ENCODE data around the gene BCS1L.

Gene BCS1L

DNA sequence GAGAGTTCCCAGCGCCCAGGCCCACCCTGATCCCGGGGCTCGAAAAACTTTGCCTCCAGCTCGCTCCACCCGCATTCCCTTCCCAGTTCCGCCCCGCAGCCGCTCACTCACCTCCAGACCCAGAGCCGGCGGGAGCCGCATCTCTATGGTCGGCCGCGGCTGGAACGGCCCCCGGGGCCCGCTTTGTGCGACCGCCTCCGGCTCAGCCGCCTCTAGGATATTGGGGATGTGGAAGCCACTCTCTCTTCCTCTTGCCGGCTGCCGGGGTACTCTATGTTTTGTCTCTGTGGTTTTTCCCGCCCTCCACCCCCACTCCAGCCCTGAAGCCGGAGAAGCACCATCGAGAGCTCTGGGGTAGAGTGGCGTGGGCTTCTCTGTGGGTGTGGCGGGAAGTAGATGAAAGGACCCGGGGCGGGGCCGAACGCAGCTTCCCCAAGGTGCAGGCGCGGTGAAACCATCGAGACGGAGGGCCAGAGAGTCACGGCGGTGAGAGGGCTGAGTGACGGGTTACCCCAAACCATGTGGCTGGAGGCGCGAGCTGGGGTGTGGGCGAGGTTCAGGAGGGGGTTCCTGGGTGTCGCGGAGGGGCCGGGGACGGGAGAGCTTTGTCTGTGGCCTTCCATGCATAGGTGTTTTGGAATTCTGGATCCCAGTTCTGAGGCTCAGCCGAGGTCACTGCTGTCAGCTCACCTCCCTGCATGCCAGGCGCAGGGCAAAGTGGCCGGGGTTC is at the start of gene BCS1L, which contains the start of gene ZNF142:
Gene BCS1L, plus strand, starts transcription at position 426 of the 730 bp plus-strand sequence. CDS start 1,305 bp downstream, outside the sequence.
Gene ZNF142, minus strand, starts transcription at position 366 of the 730 bp plus-strand sequence. CDS start 3,194 bp downstream, outside the sequence.
- peak; percentile 78 to 83 for DNase-seq (ENCODE audit: low read depth in 2 of 2)

- DNase-seq (ENCODE audit: low read depth in 2 of 2), result no peak
Measured at GRCh38 chr2:218615868-218616315, 43.6 kb upstream of the BCS1L start.

- DNase-seq (ENCODE audit: low read depth in 2 of 2), result no peak
Measured at GRCh38 chr2:218618102-218618860, 41.2 kb upstream of the BCS1L start.

DNA sequence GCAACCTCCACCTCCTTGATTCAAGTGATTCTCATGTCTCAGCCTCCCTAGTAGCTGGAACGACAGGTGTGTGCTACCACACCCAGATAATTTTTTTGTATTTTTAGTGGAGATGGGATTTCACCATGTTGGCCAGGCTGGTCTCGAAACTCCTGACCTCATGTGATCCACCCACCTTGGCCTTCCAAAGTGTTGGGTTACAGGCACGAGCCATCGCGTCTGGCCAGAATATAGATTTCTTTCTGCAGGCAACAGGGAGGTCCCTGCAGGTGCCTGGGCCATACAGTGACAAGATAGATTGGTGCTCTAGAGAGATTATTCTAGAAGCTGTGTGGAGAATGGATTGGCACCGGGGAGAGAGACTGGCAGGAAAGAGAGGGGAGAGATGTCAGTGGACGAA is 38.5 kb upstream of the BCS1L start:
- no peak for DNase-seq (ENCODE audit: low read depth in 2 of 2)

DNA sequence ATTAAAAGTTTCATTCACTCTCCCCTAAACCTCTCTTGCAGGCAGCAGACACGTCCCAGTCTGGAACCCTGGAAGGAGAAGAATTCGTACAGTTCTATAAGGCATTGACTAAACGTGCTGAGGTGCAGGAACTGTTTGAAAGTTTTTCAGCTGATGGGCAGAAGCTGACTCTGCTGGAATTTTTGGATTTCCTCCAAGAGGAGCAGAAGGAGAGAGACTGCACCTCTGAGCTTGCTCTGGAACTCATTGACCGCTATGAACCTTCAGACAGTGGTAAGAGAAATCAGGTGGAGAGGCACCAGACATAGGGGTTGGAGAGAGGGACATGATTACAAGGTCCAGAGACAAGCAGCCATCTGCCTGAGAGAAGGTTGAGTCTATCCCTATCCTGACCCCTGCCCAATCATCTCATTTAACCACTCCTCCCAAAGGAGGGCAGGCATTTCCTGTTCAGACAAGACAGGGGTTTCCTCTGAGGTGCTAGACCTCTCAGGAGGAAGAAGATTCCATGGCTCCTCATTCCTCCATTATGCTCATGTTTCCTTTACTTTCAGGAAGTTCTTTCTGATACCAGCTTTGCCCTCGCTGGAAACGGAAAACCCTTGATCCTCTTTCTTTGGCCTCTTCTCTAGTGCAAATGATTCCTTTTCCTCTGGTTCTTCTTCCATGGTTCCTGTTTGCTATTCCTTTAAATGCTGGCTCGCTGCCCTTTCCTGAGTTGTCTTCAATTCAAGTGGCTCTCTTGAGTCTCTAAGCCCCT is 36.7 kb upstream of the BCS1L start:
- DNase-seq (ENCODE audit: low read depth in 2 of 2), result no peak

DNA sequence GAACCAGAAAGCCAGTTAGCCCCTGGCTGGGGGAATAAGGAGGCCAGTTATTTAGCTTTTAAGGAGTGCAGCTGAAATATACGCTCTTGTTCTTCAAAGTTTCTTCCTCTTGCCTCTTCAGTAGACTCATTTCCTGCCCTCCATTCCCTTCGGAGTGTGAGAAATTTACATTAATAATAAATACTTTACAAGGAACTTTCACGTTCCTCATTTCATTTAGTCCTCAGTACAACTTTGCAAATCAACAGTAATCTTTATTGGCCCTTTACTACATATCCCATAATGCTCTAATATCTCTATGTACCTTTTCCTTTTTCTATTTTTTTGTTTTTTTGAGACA is 36.1 kb upstream of the BCS1L start:
- no peak for DNase-seq (ENCODE audit: low read depth in 2 of 2)

DNA sequence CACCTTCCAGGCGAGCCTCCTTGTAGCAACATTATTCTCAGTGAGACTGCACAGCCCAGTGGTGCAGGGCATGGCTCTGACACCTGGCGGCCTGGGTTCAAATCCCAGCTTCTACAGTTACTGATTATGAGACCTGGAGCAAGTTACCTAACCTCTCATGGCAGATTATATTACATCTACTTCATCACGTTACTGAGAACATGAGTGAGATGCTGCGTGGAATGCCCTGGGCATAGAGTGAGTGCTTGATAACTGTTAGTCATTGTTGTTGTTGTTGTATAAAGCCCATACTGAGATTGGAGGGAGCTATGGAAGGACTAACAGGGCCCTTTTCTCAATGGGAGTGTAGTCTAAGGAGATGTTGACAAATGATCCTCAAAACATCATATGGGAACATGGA is 33.1 kb upstream of the BCS1L start:
- DNase-seq (ENCODE audit: low read depth in 2 of 2), result no peak

- DNase-seq (ENCODE audit: low read depth in 2 of 2), result no peak
Measured at GRCh38 chr2:218627939-218628338, 31.5 kb upstream of the BCS1L start.

DNA sequence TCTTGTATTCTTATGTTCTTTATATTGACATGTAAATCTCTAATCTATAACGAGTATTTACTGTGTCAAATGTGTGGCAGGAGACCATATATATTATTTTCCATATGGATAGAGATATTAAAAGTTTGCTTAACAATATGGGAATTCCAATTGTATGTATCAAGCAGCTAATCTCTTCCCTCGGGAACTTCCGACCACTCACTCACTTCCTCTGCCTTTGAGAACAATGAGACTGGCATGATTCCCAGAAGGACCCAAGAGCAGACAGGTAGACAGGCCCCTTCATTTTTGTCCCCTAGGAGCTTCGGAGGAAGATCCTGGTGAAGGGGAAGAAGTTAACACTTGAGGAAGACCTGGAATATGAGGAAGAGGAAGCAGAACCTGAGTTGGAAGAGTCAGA is 27.6 kb upstream of the BCS1L start:
- DNase-seq (ENCODE audit: low read depth in 2 of 2), result no peak

- DNase-seq (ENCODE audit: low read depth in 2 of 2), result no peak
Measured at GRCh38 chr2:218635719-218636118, 23.8 kb upstream of the BCS1L start.

GRCh38 chr2:218638372-218638771 is 21.1 kb upstream of the BCS1L start:
- no peak for DNase-seq (ENCODE audit: low read depth in 2 of 2)

- no peak for DNase-seq (ENCODE audit: low read depth in 2 of 2)
Measured at GRCh38 chr2:218642121-218642656, 17.3 kb upstream of the BCS1L start.

DNA sequence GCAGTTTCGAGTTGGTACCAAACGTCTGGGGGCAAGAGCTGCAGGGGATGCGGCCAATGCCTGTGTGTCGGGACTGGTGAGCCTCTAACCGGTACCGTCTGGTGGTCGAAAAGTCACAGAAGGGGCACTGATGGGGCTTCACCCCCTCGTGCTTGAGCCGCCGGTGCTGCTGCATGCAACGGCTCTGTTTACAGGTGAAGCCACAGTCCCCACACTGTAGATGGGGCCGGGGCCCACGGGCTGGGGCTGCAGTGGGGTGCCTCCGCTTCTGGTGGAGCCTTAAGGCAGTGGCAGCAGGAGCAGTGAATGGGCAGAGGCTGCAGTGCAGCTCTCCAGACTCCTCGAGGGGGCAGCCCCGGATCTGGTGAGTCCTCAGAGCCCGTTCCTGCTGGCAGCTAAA is 16.7 kb upstream of the BCS1L start:
- DNase-seq (ENCODE audit: low read depth in 2 of 2), result no peak

GRCh38 chr2:218643751-218644310 is 15.7 kb upstream of the BCS1L start:
- DNase-seq (ENCODE audit: low read depth in 2 of 2), result no peak

GRCh38 chr2:218644721-218645120 is 14.8 kb upstream of the BCS1L start:
- no peak for DNase-seq (ENCODE audit: low read depth in 2 of 2)

DNA sequence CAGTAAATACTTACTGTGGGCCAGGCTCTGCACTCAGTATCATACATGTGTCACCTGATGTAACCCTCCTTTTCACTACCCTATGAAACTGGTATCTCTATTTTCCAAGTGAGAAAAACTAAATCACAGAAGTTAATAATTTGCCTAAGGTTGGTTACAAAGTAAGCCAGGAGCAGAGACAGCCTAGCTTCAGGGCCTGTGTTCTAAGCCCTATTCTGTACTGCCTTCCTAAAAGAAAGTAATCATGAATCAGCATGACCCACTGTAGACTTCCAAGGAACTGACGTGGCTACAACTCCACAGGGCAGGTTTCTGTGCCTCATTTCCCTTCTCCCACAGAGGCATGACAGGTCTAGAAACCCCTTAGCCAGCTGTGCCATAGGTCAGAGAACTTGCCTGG is 14.4 kb upstream of the BCS1L start:
- no peak for DNase-seq (ENCODE audit: low read depth in 2 of 2)

- DNase-seq (ENCODE audit: low read depth in 2 of 2), result peak in 1 of 2 donors; percentile 19
Measured at GRCh38 chr2:218648088-218648786, 11.2 kb upstream of the BCS1L start.

GRCh38 chr2:218648787-218649100 is 10.7 kb upstream of the BCS1L start:
- DNase-seq (ENCODE audit: low read depth in 2 of 2), result no peak

- no peak for DNase-seq (ENCODE audit: low read depth in 2 of 2)
Measured at GRCh38 chr2:218655751-218656150, 3.7 kb upstream of the BCS1L start.

DNA sequence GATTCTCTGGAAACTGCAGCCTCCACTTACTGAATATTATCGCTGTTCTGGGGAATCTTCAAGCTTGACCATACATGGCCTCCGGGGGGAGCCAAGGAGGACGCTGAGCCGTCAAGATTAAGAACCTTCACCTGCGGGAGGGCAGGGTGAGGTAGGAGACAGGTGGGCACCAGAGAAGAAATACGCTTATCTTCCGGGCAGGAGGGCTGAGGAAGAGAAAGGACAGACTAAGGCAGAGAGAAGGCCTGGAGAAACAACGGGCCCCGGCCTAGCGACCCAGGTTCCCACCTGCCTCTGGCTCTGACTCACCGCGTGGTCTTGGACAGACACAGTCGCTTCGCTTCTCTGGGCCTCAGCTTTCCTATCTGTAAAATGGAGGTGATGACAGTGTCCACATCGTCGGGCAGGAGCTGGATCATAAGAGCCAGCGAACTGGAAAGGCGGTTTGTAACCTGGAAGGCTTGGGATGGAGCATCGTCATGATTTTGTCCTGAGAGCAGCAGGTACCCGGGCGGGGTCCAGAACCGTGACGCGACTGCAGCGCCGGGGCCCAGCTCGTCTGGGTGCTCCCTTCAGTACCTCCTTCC is 719 bp upstream of the BCS1L start:
- peak in 1 of 2 donors; percentile 4 for DNase-seq (ENCODE audit: low read depth in 2 of 2)

GRCh38 chr2:218659988-218660358 is 490 bp downstream of the BCS1L start:
- DNase-seq (ENCODE audit: low read depth in 2 of 2), result no peak
